ENCODE data around the gene UPP2. TPM values are rescaled to one million over a fixed set of nuclear protein-coding genes. Genes with fewer than 3 reads are reported as not detected.

Gene UPP2
- total and polyA plus RNA-seq, 2 of the 13 experiments (the other 11 are each of a cell fraction or from before 2014, with no cell fraction given) = 0.07 to 0.28 TPM

GRCh38 chr2:158099716-158100115 lies 2.0 kb upstream of the UPP2 start (continued):
- 0 out of 2 replicates have a peak, but pooled peaks have one; percentile 38 for TF ChIP-seq ZNF280D (CRISPR knock-in tag; IDR thresholded peaks at IDR 0.05)
- no peak for TF ChIP-seq SOX6 (IDR thresholded peaks at IDR 0.05)
- peak; percentile 51 for TF ChIP-seq SOX6 (CRISPR knock-in tag; IDR thresholded peaks at IDR 0.05)
- no peak for TF ChIP-seq SMYD3 (CRISPR knock-in tag; IDR thresholded peaks at IDR 0.05)
- peak; percentile 80 for TF ChIP-seq ZNF644 (CRISPR knock-in tag; IDR thresholded peaks at IDR 0.05; ENCODE audit: low read depth)
- no peak for TF ChIP-seq KDM5B (CRISPR knock-in tag; IDR thresholded peaks at IDR 0.05; ENCODE audit: borderline replicate concordance)
- no peak for TF ChIP-seq MYNN (CRISPR knock-in tag; IDR thresholded peaks at IDR 0.05; ENCODE audit: low read depth)
- TF ChIP-seq TSC22D2 (CRISPR knock-in tag; IDR thresholded peaks at IDR 0.05; ENCODE audit: borderline replicate concordance) = no peak

- WGBS (ENCODE audit: low lambda C conversion rate) = 43% methylated on average over 1 of the region's 1 CpG
- no peaks in the 10 kb centered on the region for H3K27me3 ChIP-seq (ENCODE audit: control insufficient read depth in 1 of 2, insufficient read depth in 2 of 2, low read length in 2 of 2)
- FAIRE-seq = no peak
- no peaks in the 10 kb centered on the region for H3K9me3 ChIP-seq (ENCODE audit: low read length)
- ChIA-PET POLR2A (no interaction called here), CTCF (ENCODE audit: low intra/inter-chr PET ratio, low total read pairs) (no interaction called here)
- H3K4me3 ChIP-seq (replicated peaks in 1 of 3; ENCODE audit: insufficient read depth in 1 of 3, low read depth in 2 of 3, low read length in 3 of 3) = no peak overlapping the region
- no TSS peak for BruUV-seq (replicated peaks)
- intact Hi-C loops (cut with micrococcal nuclease; ENCODE audit: unreplicated experiment) (no loop called here), in situ Hi-C loops (cut with HindIII; ENCODE audit: extremely low pct_ligation_motif_present, low pct_unique_long_range_greater_than_20kb) (no loop called here)
- no peak overlapping the region for H2AFZ ChIP-seq (ENCODE audit: low read length)
- no peak overlapping the region for H3K9ac ChIP-seq (ENCODE audit: insufficient read depth, low read depth, low read length)
- ATAC-seq = no peak
- H3K36me3 ChIP-seq (replicated peaks in 1 of 2; ENCODE audit: control insufficient read depth in 1 of 2, insufficient read depth in 2 of 2, low read length in 2 of 2) = no peaks in the 10 kb centered on the region
- H3K79me2 ChIP-seq (ENCODE audit: insufficient read depth, low read length) = no peaks in the 10 kb centered on the region
- TF ChIP-seq TGIF2 (CRISPR knock-in tag; IDR thresholded peaks at IDR 0.05) (no peak), ZEB1 (IDR thresholded peaks at IDR 0.05; ENCODE audit: insufficient replicate concordance, low read depth) (no peak), MXD4 (CRISPR knock-in tag; IDR thresholded peaks at IDR 0.05) (no peak), PAF1 (CRISPR knock-in tag; IDR thresholded peaks at IDR 0.05) (no peak), NFE2L1 (CRISPR knock-in tag; IDR thresholded peaks at IDR 0.05; ENCODE audit: borderline replicate concordance) (no peak), RFXANK (CRISPR knock-in tag; IDR thresholded peaks at IDR 0.05) (no peak), TRIM22 (IDR thresholded peaks at IDR 0.05) (no peak), SKIL (CRISPR knock-in tag; IDR thresholded peaks at IDR 0.05; ENCODE audit: borderline replicate concordance) (no peak), EHMT2 (IDR thresholded peaks at IDR 0.05; ENCODE audit: borderline replicate concordance, low read depth, low read length) (no peak), ZSCAN21 (CRISPR knock-in tag; IDR thresholded peaks at IDR 0.05; ENCODE audit: borderline replicate concordance) (no peak)
- H3K4me1 ChIP-seq (ENCODE audit: insufficient read depth, low read length) = peaks cover 57% of the 10 kb centered on the region
- no peak for DNase-seq (ENCODE audit: low spot score)
- H4K20me1 ChIP-seq (ENCODE audit: insufficient read depth, low read length) = no peaks in the 10 kb centered on the region
- no peak overlapping the region for H3K27ac ChIP-seq (ENCODE audit: extremely low read length, insufficient read depth, low read length)
- H3K4me2 ChIP-seq (ENCODE audit: low read depth, low read length) = no peak overlapping the region
Measured at GRCh38 chr2:158100411-158100810, 1.3 kb upstream of the UPP2 start.
